B cell (primary cell): ENCODE results near the gene CERS6. TPM values are rescaled to one million over a fixed set of nuclear protein-coding genes. Genes with fewer than 3 reads are reported as not detected.

Experiments
- ATAC-seq: fragments of 200-7000 bp; cut with Tn5 transposase; one replicate; pipeline ENCODE4 v1.10.0; 2021; ENCODE audit warnings: low read depth, mild to moderate bottlenecking, moderate number of reproducible peaks, moderate library complexity
- CTCF ChIA-PET: fragments of 350-600 bp; sonication (Branson Sonifier 250); formaldehyde crosslinking; loops from one replicate; lab custom pipeline; 2021; ENCODE audit warnings: antibody characterized with exemption, inconsistent platforms; lab: Charles Lee
- POLR2A ChIA-PET: fragments of 350-600 bp; sonication (Branson Sonifier 250); formaldehyde crosslinking; loops from one replicate; lab custom pipeline; 2021; ENCODE audit warnings: antibody characterized with exemption; lab: Charles Lee
- DNase-seq: peaks from one replicate; pipeline ENCODE4 v3.0.0; 2013
- H2AFZ ChIP-seq: 2 replicates; pipeline ENCODE4 v1.6.1; 2012; ENCODE audit warnings: mild to moderate bottlenecking, low read depth, low read length; ENCODE audit not compliant: insufficient read depth, poor library complexity, severe bottlenecking
- H3K27ac ChIP-seq, 2 donors: 1 replicate in 1 of 2; 2 replicates in 1 of 2; pipeline ENCODE4 v1.5.1; 2012 to 2013; ENCODE audit warnings: low read length in 2 of 2, mild to moderate bottlenecking in 2 of 2, moderate library complexity in 1 of 2
- H3K27me3 ChIP-seq, 4 experiments: fragments of 200-600 bp in 1 of 4; sonication (generic) in 1 of 4; replicated peaks in 1 of 4; 1 replicate in 2 of 4; 2 replicates in 2 of 4; pipeline versions ENCODE4 v1.6.1 to v1.7.0; 2013 to 2016; ENCODE audit warnings: low read length in 3 of 4, mild to moderate bottlenecking in 2 of 4, mixed read lengths in 1 of 4, moderate library complexity in 1 of 4; ENCODE audit not compliant: insufficient read depth in 4 of 4, control insufficient read depth in 3 of 4; ENCODE audit errors: control extremely low read depth in 1 of 4
- H3K36me3 ChIP-seq, 2 experiments: replicated peaks in 1 of 2; 1 replicate in 1 of 2; 2 replicates in 1 of 2; pipeline versions ENCODE4 v1.6.1 to v1.7.1; 2013; ENCODE audit warnings: low read length in 1 of 2; ENCODE audit not compliant: insufficient read depth in 2 of 2, control insufficient read depth in 1 of 2; ENCODE audit errors: control extremely low read depth in 1 of 2, extremely low read depth in 1 of 2
- H3K4me1 ChIP-seq, 2 donors: fragments of 200-600 bp in 1 of 2; sonication (generic) in 1 of 2; 1 replicate in 1 of 2; 2 replicates in 1 of 2; pipeline versions ENCODE4 v1.5.1 to v1.6.1; 2013 to 2017; ENCODE audit warnings: low read length in 2 of 2; ENCODE audit not compliant: control insufficient read depth in 2 of 2, insufficient read depth in 2 of 2
- H3K4me2 ChIP-seq: replicated peaks from 2 replicates; pipeline ENCODE3; 2012; ENCODE audit warnings: mild to moderate bottlenecking, low read depth, low read length; ENCODE audit not compliant: poor library complexity, severe bottlenecking
- H3K4me3 ChIP-seq, 5 experiments: fragments of 200-600 bp in 1 of 5; sonication (generic) in 1 of 5; 1 replicate in 3 of 5; 2 replicates in 2 of 5; pipeline versions ENCODE4 v1.5.1 to v1.7.0; 2011 to 2016; ENCODE audit warnings: low read length in 4 of 5, mild to moderate bottlenecking in 4 of 5, low read depth in 2 of 5, control low read depth in 1 of 5, moderate library complexity in 1 of 5; ENCODE audit not compliant: insufficient read depth in 1 of 5; ENCODE audit errors: control extremely low read depth in 1 of 5, extremely low read depth in 1 of 5
- H3K79me2 ChIP-seq: fragments of 200-600 bp; sonication (generic); one replicate; pipeline ENCODE4 v1.6.0; 2016; ENCODE audit warnings: low read length; ENCODE audit not compliant: control insufficient read depth, insufficient read depth
- H3K9ac ChIP-seq: fragments of 200-600 bp; sonication (generic); 2 replicates; pipeline ENCODE4 v1.6.1; 2017; ENCODE audit warnings: mild to moderate bottlenecking, low read length, moderate library complexity
- H3K9me3 ChIP-seq, 3 donors: one replicate each; pipeline versions ENCODE4 v1.6.1 to v1.7.1; 2013; ENCODE audit warnings: low read length in 2 of 3; ENCODE audit not compliant: control insufficient read depth in 2 of 3, insufficient read depth in 1 of 3; ENCODE audit errors: control extremely low read depth in 1 of 3
- H4K20me1 ChIP-seq: 2 replicates; pipeline ENCODE4 v1.6.0; 2012; ENCODE audit warnings: mild to moderate bottlenecking, low read length; ENCODE audit not compliant: insufficient read depth, control insufficient read depth, poor library complexity, severe bottlenecking
- H3K27ac Mint-ChIP-seq: one replicate; pipeline ENCODE4 v1.8.0; 2021; ENCODE audit warnings: mixed read lengths
- H3K27me3 Mint-ChIP-seq: one replicate; pipeline ENCODE4 v1.8.0; 2021; ENCODE audit warnings: mixed read lengths
- H3K4me1 Mint-ChIP-seq: one replicate; pipeline ENCODE4 v1.8.0; 2021; ENCODE audit warnings: mixed read lengths
- H3K4me3 Mint-ChIP-seq: one replicate; pipeline ENCODE4 v1.8.0; 2021; ENCODE audit warnings: mixed read lengths
- H3K9me3 Mint-ChIP-seq: one replicate; pipeline ENCODE4 v1.8.0; 2022; ENCODE audit warnings: mixed read lengths; ENCODE audit not compliant: insufficient read depth
- EZH2 ChIP-seq: IDR thresholded peaks from 2 replicates; pipeline ENCODE4 v1.6.1; 2012; ENCODE audit warnings: borderline replicate concordance, low read depth, mild to moderate bottlenecking, moderate library complexity, low read length; ENCODE audit not compliant: insufficient read depth, poor library complexity, severe bottlenecking
- WGBS: methylation state at CpG from one replicate; pipeline ENCODE4 v1.1.5; 2013; ENCODE audit warnings: missing lambda C conversion rate; ENCODE audit not compliant: insufficient coverage; 5-methylcytosine and 5-hydroxymethylcytosine counted together
- intact Hi-C: fragments of 100-400 bp; cut with micrococcal nuclease; formaldehyde crosslinking; loops from one replicate; pipeline ENCODE4 v1.10.0; 2022
- polyA plus RNA-seq: library from polyadenylated mRNA; depleted of rRNA; stranded (reverse); fragments of >200 nt; gene quantifications from 2 replicates; pipeline ENCODE4 v1.2.3, GENCODE V29; 2012
- total RNA-seq, 2 donors: library from RNA; stranded (reverse); fragments of 120-200 nt in 1 of 2; gene quantifications; 1 replicate in 1 of 2; 2 replicates in 1 of 2; pipeline versions ENCODE4 v1.2.3 to v1.2.4, GENCODE V29; 2013 to 2022
- TF ChIP-seq, protein P1 (sequence below): fragments of 200-600 bp; IDR thresholded peaks from one replicate; pipeline ENCODE4 v1.8.0; 2022; ENCODE audit warnings: antibody characterized with exemption, mild to moderate bottlenecking

CERS6 gene
- total and polyA plus RNA-seq, 2 donors (not counting 1 experiment from before 2014, with no cell fraction given), result 2.2 to 5.5 TPM

DNA sequence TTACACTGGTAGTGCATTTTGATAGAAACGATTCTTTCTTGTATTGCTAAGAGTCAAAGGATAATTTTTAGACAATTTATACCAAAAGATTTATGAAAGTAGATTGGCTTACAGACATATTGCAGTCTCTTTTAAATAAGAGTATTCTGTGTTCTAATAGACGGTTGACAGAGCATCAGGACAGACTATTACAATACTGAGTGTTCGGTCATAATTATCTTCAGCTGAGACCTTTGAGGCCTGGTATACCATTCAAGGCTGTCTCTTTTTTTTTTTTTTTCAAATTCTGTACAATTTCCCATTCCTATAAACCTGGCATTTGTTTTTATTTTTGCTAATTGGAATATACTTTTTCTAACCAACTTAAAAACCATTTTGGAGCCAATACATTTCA is 205.8 kb downstream of the CERS6 start:
- TF ChIP-seq, protein P1, sequence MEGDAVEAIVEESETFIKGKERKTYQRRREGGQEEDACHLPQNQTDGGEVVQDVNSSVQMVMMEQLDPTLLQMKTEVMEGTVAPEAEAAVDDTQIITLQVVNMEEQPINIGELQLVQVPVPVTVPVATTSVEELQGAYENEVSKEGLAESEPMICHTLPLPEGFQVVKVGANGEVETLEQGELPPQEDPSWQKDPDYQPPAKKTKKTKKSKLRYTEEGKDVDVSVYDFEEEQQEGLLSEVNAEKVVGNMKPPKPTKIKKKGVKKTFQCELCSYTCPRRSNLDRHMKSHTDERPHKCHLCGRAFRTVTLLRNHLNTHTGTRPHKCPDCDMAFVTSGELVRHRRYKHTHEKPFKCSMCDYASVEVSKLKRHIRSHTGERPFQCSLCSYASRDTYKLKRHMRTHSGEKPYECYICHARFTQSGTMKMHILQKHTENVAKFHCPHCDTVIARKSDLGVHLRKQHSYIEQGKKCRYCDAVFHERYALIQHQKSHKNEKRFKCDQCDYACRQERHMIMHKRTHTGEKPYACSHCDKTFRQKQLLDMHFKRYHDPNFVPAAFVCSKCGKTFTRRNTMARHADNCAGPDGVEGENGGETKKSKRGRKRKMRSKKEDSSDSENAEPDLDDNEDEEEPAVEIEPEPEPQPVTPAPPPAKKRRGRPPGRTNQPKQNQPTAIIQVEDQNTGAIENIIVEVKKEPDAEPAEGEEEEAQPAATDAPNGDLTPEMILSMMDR, result no peak
- TF ChIP-seq EZH2, result no peak
- Mint-ChIP-seq H3K27ac (no peak overlapping the region), H3K4me3 (no peak overlapping the region), H3K27me3 (no peaks in the 10 kb centered on the region), H3K4me1 (no peaks in the 10 kb centered on the region), H3K9me3 (no peaks in the 10 kb centered on the region)
- ATAC-seq (no peak), DNase-seq (no peak)
- ChIA-PET CTCF (no interaction called here), POLR2A (no interaction called here)
- H3K4me2 ChIP-seq, result no peak overlapping the region
- no peaks in the 10 kb centered on the region for H3K27me3 ChIP-seq
- no peaks in the 10 kb centered on the region for H4K20me1 ChIP-seq
- H3K27ac ChIP-seq, result no peak overlapping the region
- H3K9me3 ChIP-seq, result no peaks in the 10 kb centered on the region
- no peak overlapping the region for H2AFZ ChIP-seq
- no peaks in the 10 kb centered on the region for H3K4me1 ChIP-seq
- H3K79me2 ChIP-seq, result no peaks in the 10 kb centered on the region
- intact Hi-C loops, result no loop called here
- H3K36me3 ChIP-seq, result no peaks in the 10 kb centered on the region
- WGBS, result no CpG with 5 or more reads among the region's 3 CpGs
- no peak overlapping the region for H3K9ac ChIP-seq
- H3K4me3 ChIP-seq, result no peak overlapping the region

DNA sequence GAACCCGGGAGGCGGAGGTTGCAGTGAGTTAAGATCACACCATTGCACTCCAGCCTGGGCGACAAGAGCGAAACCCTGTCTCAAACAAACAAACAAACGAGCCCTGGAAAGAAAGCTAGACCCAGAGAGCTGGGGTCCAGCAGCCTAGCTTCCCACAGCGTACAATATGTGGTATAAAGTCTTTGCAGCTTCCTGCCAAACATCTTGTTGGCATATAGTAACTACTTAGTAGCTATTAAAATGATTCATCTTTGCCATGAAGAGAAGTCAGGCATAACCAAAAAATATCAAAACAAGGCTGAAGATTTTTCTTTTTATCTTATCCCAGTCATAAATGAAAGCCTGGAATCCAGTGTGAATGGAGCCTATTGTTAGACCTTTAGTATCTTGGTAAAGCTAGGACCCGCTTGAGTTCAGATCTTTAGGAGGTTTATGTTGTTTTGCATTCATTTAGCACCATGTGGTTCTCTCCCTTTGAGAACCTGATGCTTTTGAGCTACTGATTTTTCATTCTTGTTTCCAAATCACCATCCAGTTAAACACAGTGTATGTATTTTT is 206.7 kb downstream of the CERS6 start:
- Histone ChIP-seq H3K4me1 (no peaks in the 10 kb centered on the region), H3K79me2 (no peaks in the 10 kb centered on the region), H3K9ac (no peak overlapping the region), H3K27ac (no peak overlapping the region), H3K36me3 (no peaks in the 10 kb centered on the region), H3K9me3 (no peaks in the 10 kb centered on the region), H3K4me2 (no peak overlapping the region), H2AFZ (no peak overlapping the region), H3K4me3 (no peak overlapping the region), H3K27me3 (no peaks in the 10 kb centered on the region), H4K20me1 (no peaks in the 10 kb centered on the region)
- 100% methylated on average over 1 of the region's 7 CpGs for WGBS
- ChIA-PET POLR2A (no interaction called here), CTCF (no interaction called here)
- no peak for ATAC-seq
- no peaks in the 10 kb centered on the region for H3K27me3 Mint-ChIP-seq
- H3K4me1 Mint-ChIP-seq, result no peaks in the 10 kb centered on the region
- TF ChIP-seq, protein P1, result no peak
- TF ChIP-seq EZH2, result no peak
- no peak overlapping the region for H3K27ac Mint-ChIP-seq
- no peak overlapping the region for H3K4me3 Mint-ChIP-seq
- no peak for DNase-seq
- H3K9me3 Mint-ChIP-seq, result no peaks in the 10 kb centered on the region
- intact Hi-C loops, result no loop called here
